ENCODE results near the gene CFAP107. TPM values are rescaled to one million over a fixed set of nuclear protein-coding genes. Genes with fewer than 3 reads are reported as not detected.
A peak's percentile ranks its signal among the peaks of the same experiment; 100 is the strongest.

CFAP107 gene
- total RNA-seq, 1 donor from 2014 or later, result not detected

- peaks cover 2% of the 10 kb centered on the region for H3K4me1 Mint-ChIP-seq (ENCODE audit: low read depth, unreplicated experiment)
- H3K79me2 ChIP-seq (ENCODE audit: insufficient read depth, low read length), result no peaks in the 10 kb centered on the region
- FAIRE-seq (no peak), DNase-seq (ENCODE audit: low read depth) (no peak)
- H3K4me3 ChIP-seq (ENCODE audit: insufficient read depth, low read depth, low read length), result no peak overlapping the region
- no peak overlapping the region for H3K27ac ChIP-seq (ENCODE audit: low read depth, low read length)
- no peaks in the 10 kb centered on the region for H3K36me3 ChIP-seq (ENCODE audit: insufficient read depth, low read length)
- H3K9ac ChIP-seq (ENCODE audit: low read length), result no peak overlapping the region
- H3K9me3 Mint-ChIP-seq (ENCODE audit: unreplicated experiment), result peaks cover 9% of the 10 kb centered on the region
- no peaks in the 10 kb centered on the region for H3K4me1 ChIP-seq (ENCODE audit: insufficient read depth, low read length)
- no peak overlapping the region for H3K4me2 ChIP-seq (ENCODE audit: low read length)
- H2AFZ ChIP-seq (ENCODE audit: low read depth, low read length), result no peak overlapping the region
- H3K27ac Mint-ChIP-seq (ENCODE audit: unreplicated experiment), result peak overlapping the region; percentile 75
- H3K27me3 ChIP-seq (ENCODE audit: insufficient read depth, low read length), result no peaks in the 10 kb centered on the region
- H3K36me3 Mint-ChIP-seq (ENCODE audit: low read depth, unreplicated experiment), result no peaks in the 10 kb centered on the region
- peaks cover 4% of the 10 kb centered on the region for H3K9me3 ChIP-seq (ENCODE audit: insufficient read depth, low read depth, low read length)
- H3K4me3 Mint-ChIP-seq (ENCODE audit: unreplicated experiment), result no peak overlapping the region
- TF ChIP-seq CTCF (IDR thresholded peaks at IDR 0.05; ENCODE audit: insufficient read depth, low read depth, low read length) (no peak), EZH2 (IDR thresholded peaks at IDR 0.05; ENCODE audit: insufficient read depth, low read length) (no peak)
- peaks cover 6% of the 10 kb centered on the region for H3K27me3 Mint-ChIP-seq (ENCODE audit: low read depth, unreplicated experiment)
- H4K20me1 ChIP-seq (ENCODE audit: insufficient read depth, low read length), result no peaks in the 10 kb centered on the region
Observed at GRCh38 chr1:12745126-12745991, 641 bp upstream of the CFAP107 start.

- Mint-ChIP-seq H3K9me3 (ENCODE audit: unreplicated experiment) (peaks cover 9% of the 10 kb centered on the region), H3K4me1 (ENCODE audit: low read depth, unreplicated experiment) (peaks cover 2% of the 10 kb centered on the region), H3K36me3 (ENCODE audit: low read depth, unreplicated experiment) (no peaks in the 10 kb centered on the region), H3K27me3 (ENCODE audit: low read depth, unreplicated experiment) (peaks cover 6% of the 10 kb centered on the region), H3K27ac (ENCODE audit: unreplicated experiment) (no peak overlapping the region), H3K4me3 (ENCODE audit: unreplicated experiment) (no peak overlapping the region)
- DNase-seq (ENCODE audit: low read depth) (no peak), FAIRE-seq (no peak)
- no peaks in the 10 kb centered on the region for H4K20me1 ChIP-seq (ENCODE audit: insufficient read depth, low read length)
- no peaks in the 10 kb centered on the region for H3K79me2 ChIP-seq (ENCODE audit: insufficient read depth, low read length)
- TF ChIP-seq EZH2 (IDR thresholded peaks at IDR 0.05; ENCODE audit: insufficient read depth, low read length) (no peak), CTCF (IDR thresholded peaks at IDR 0.05; ENCODE audit: insufficient read depth, low read depth, low read length) (no peak)
- H3K4me1 ChIP-seq (ENCODE audit: insufficient read depth, low read length), result no peaks in the 10 kb centered on the region
- no peak overlapping the region for H3K9ac ChIP-seq (ENCODE audit: low read length)
- no peaks in the 10 kb centered on the region for H3K27me3 ChIP-seq (ENCODE audit: insufficient read depth, low read length)
- no peak overlapping the region for H3K4me2 ChIP-seq (ENCODE audit: low read length)
- H3K4me3 ChIP-seq (ENCODE audit: insufficient read depth, low read depth, low read length), result no peak overlapping the region
- no peaks in the 10 kb centered on the region for H3K36me3 ChIP-seq (ENCODE audit: insufficient read depth, low read length)
- H3K9me3 ChIP-seq (ENCODE audit: insufficient read depth, low read depth, low read length), result peaks cover 4% of the 10 kb centered on the region
- no peak overlapping the region for H3K27ac ChIP-seq (ENCODE audit: low read depth, low read length)
- no peak overlapping the region for H2AFZ ChIP-seq (ENCODE audit: low read depth, low read length)
Observed at GRCh38 chr1:12748778-12749355, 2.9 kb downstream of the CFAP107 start.

GRCh38 chr1:12754738-12755137, 8.7 kb downstream of the CFAP107 start:
- H3K27me3 Mint-ChIP-seq (ENCODE audit: low read depth, unreplicated experiment), result peaks cover 25% of the 10 kb centered on the region

More at GRCh38 chr1:12754738-12755137, 8.7 kb downstream of the CFAP107 start:
- Mint-ChIP-seq H3K36me3 (ENCODE audit: low read depth, unreplicated experiment) (no peaks in the 10 kb centered on the region), H3K9me3 (ENCODE audit: unreplicated experiment) (no peaks in the 10 kb centered on the region), H3K27ac (ENCODE audit: unreplicated experiment) (no peak overlapping the region), H3K4me3 (ENCODE audit: unreplicated experiment) (no peak overlapping the region), H3K4me1 (ENCODE audit: low read depth, unreplicated experiment) (no peaks in the 10 kb centered on the region)
- FAIRE-seq (no peak), DNase-seq (ENCODE audit: low read depth) (no peak)
- no peak overlapping the region for H3K4me3 ChIP-seq (ENCODE audit: insufficient read depth, low read depth, low read length)
- no peaks in the 10 kb centered on the region for H4K20me1 ChIP-seq (ENCODE audit: insufficient read depth, low read length)
- no peak overlapping the region for H3K4me2 ChIP-seq (ENCODE audit: low read length)
- H3K9me3 ChIP-seq (ENCODE audit: insufficient read depth, low read depth, low read length), result no peaks in the 10 kb centered on the region
- no peaks in the 10 kb centered on the region for H3K79me2 ChIP-seq (ENCODE audit: insufficient read depth, low read length)
- no peak overlapping the region for H3K9ac ChIP-seq (ENCODE audit: low read length)
- no peaks in the 10 kb centered on the region for H3K4me1 ChIP-seq (ENCODE audit: insufficient read depth, low read length)
- H2AFZ ChIP-seq (ENCODE audit: low read depth, low read length), result no peak overlapping the region
- no peaks in the 10 kb centered on the region for H3K36me3 ChIP-seq (ENCODE audit: insufficient read depth, low read length)
- H3K27me3 ChIP-seq (ENCODE audit: insufficient read depth, low read length), result no peaks in the 10 kb centered on the region
- TF ChIP-seq EZH2 (IDR thresholded peaks at IDR 0.05; ENCODE audit: insufficient read depth, low read length) (no peak), CTCF (IDR thresholded peaks at IDR 0.05; ENCODE audit: insufficient read depth, low read depth, low read length) (no peak)
- no peak overlapping the region for H3K27ac ChIP-seq (ENCODE audit: low read depth, low read length)

Data from astrocyte (in vitro differentiated cells and primary cell).